OCI-LY7 (cell line): ENCODE results near the gene SRRT. TPM values are rescaled to one million over a fixed set of nuclear protein-coding genes. Genes with fewer than 3 reads are reported as not detected.

ENCODE experiments used
- BruUV-seq: library from RNA; stranded (reverse); fragments of 400-500 nt; replicated peaks from 2 replicates; lab custom pipeline; 2021; lab: Mats Ljungman, UMichigan
- CTCF ChIA-PET: fragments of 300-600 bp; sonication (Branson Sonifier 250); formaldehyde crosslinking; loops from one replicate; lab custom pipeline; 2022; ENCODE audit warnings: antibody characterized with exemption; ENCODE audit not compliant: unreplicated experiment; lab: Charles Lee
- POLR2A ChIA-PET: fragments of 300-600 bp; sonication (Branson Sonifier 250); formaldehyde crosslinking; loops from one replicate; lab custom pipeline; 2022; ENCODE audit warnings: antibody characterized with exemption; lab: Charles Lee
- DNase-seq: peaks from one replicate; pipeline ENCODE4 v3.0.0-alpha.2; 2015; ENCODE audit warnings: low spot score
- H2AFZ ChIP-seq: fragments of 200-600 bp; sonication (generic), shearing (Covaris generic); 2 replicates; pipeline ENCODE4 v1.6.1; 2014; ENCODE audit warnings: mild to moderate bottlenecking, antibody characterized with exemption, low read length, moderate library complexity
- H3K27ac ChIP-seq: fragments of 200-600 bp; sonication (generic); 2 replicates; pipeline ENCODE4 v1.5.1; 2014; ENCODE audit warnings: mixed run types, low read depth, mild to moderate bottlenecking, moderate library complexity, low read length, inconsistent platforms; ENCODE audit not compliant: poor library complexity, severe bottlenecking
- H3K36me3 ChIP-seq: fragments of 200-600 bp; sonication (generic); 2 replicates; pipeline ENCODE4 v1.6.1; 2014; ENCODE audit warnings: mild to moderate bottlenecking, antibody characterized with exemption, low read length, moderate library complexity, mixed read lengths; ENCODE audit not compliant: insufficient read depth
- H3K4me1 ChIP-seq: fragments of 200-600 bp; sonication (generic); 2 replicates; pipeline ENCODE4 v1.5.1; 2014; ENCODE audit warnings: mild to moderate bottlenecking, low read length; ENCODE audit not compliant: insufficient read depth, poor library complexity, severe bottlenecking
- H3K4me2 ChIP-seq: fragments of 200-600 bp; sonication (generic); 2 replicates; pipeline ENCODE4 v1.6.1; 2014; ENCODE audit warnings: mild to moderate bottlenecking, low read length
- H3K4me3 ChIP-seq: fragments of 200-600 bp; sonication (generic); 2 replicates; pipeline ENCODE4 v1.5.1; 2014; ENCODE audit warnings: mild to moderate bottlenecking, low read depth, low read length; ENCODE audit not compliant: poor library complexity, severe bottlenecking
- H3K79me2 ChIP-seq: fragments of 200-600 bp; sonication (generic); 2 replicates; pipeline ENCODE4 v1.6.1; 2016; ENCODE audit warnings: low read depth, mild to moderate bottlenecking, low read length, moderate library complexity, mixed read lengths; ENCODE audit not compliant: insufficient read depth
- H3K9me2 ChIP-seq: fragments of 200-600 bp; sonication (generic); 2 replicates; pipeline ENCODE4 v1.6.1; 2016; ENCODE audit warnings: mild to moderate bottlenecking, low read length, mixed read lengths; ENCODE audit not compliant: insufficient read depth
- H3K9me3 ChIP-seq: fragments of 200-600 bp; sonication (generic); 2 replicates; pipeline ENCODE4 v1.6.1; 2014; ENCODE audit warnings: mild to moderate bottlenecking, mixed run types, low read length, mixed read lengths
- H4K20me1 ChIP-seq: fragments of 200-600 bp; sonication (generic); 2 replicates; pipeline ENCODE4 v1.6.1; 2014; ENCODE audit warnings: mild to moderate bottlenecking, antibody characterized with exemption, low read length, moderate library complexity, mixed read lengths; ENCODE audit not compliant: insufficient read depth
- CTCF ChIP-seq: fragments of 200-600 bp; sonication (generic); conservative IDR thresholded peaks from 2 replicates; pipeline ENCODE4 v1.5.1; 2014; ENCODE audit warnings: mild to moderate bottlenecking, antibody characterized with exemption, low read length, moderate library complexity, mixed read lengths
- EZH2phosphoT487 ChIP-seq: fragments of 200-600 bp; sonication (generic); IDR thresholded peaks from 2 replicates; pipeline ENCODE4 v1.6.1; 2018; ENCODE audit warnings: low read depth, borderline replicate concordance, mild to moderate bottlenecking, mixed run types, antibody characterized with exemption, low read length, moderate library complexity, mixed read lengths
- intact Hi-C: fragments of 100-400 bp; cut with micrococcal nuclease; formaldehyde crosslinking; loops from one replicate; pipeline ENCODE4 v1.10.0; 2022; ENCODE audit not compliant: unreplicated experiment
- total RNA-seq, 2 experiments: library from RNA; depleted of rRNA in 1 of 2; stranded (reverse); fragments of >200 nt in 1 of 2; shearing (Covaris generic) in 1 of 2; gene quantifications; 2 replicates each; pipeline ENCODE4 v1.2.3, GENCODE V29; 2014 to 2022

The SRRT gene
- total RNA-seq, 2 experiments from 2014 or later = 154 to 264 TPM

- no peaks in the 10 kb centered on the region for H3K9me3 ChIP-seq
- H3K27ac ChIP-seq = no peak overlapping the region
- CTCF ChIA-PET = no interaction called here
- peaks cover 32% of the 10 kb centered on the region for H3K4me1 ChIP-seq
- H3K79me2 ChIP-seq = peaks cover 7% of the 10 kb centered on the region; the same call in 1 of the 2 replicates
- POLR2A ChIA-PET = no interaction called here
- no peak overlapping the region for H2AFZ ChIP-seq
- peaks cover 16% of the 10 kb centered on the region for H3K36me3 ChIP-seq
- H3K4me2 ChIP-seq = no peak overlapping the region
- H3K4me3 ChIP-seq = no peak overlapping the region
- TF ChIP-seq EZH2phosphoT487 (no peak), CTCF (no peak)
- no TSS peak for BruUV-seq
- no peak for DNase-seq
- H3K9me2 ChIP-seq = no peaks in the 10 kb centered on the region
- peaks cover 9% of the 10 kb centered on the region; the same call in 1 of the 2 replicates for H4K20me1 ChIP-seq
- intact Hi-C loops = no loop called here
These were observed 17.7 kb downstream of the SRRT start for GRCh38 chr7:100892364-100893317.

GRCh38 chr7:100893318-100893895, 18.5 kb downstream of the SRRT start:
- no peaks in the 10 kb centered on the region for H3K9me2 ChIP-seq
- H3K4me2 ChIP-seq = no peak overlapping the region
- BruUV-seq = no TSS peak
- no peak overlapping the region for H3K27ac ChIP-seq
- ChIA-PET POLR2A (no interaction called here), CTCF (no interaction called here)
- peaks cover 25% of the 10 kb centered on the region for H3K4me1 ChIP-seq
- peaks cover 9% of the 10 kb centered on the region for H3K36me3 ChIP-seq
- intact Hi-C loops = no loop called here
- H3K9me3 ChIP-seq = no peaks in the 10 kb centered on the region
- no peak overlapping the region for H3K4me3 ChIP-seq
- H4K20me1 ChIP-seq = peaks cover 2% of the 10 kb centered on the region; the same call in 1 of the 2 replicates
- DNase-seq = no peak
- peaks cover 2% of the 10 kb centered on the region; the same call in 1 of the 2 replicates for H3K79me2 ChIP-seq
- no peak overlapping the region for H2AFZ ChIP-seq
- TF ChIP-seq CTCF (no peak), EZH2phosphoT487 (no peak)
